ENCODE data around the gene PRM3.

GRCh38 chr16:11253995-11254912, 19.2 kb downstream of the PRM3 start:
- no peak for TF ChIP-seq CTCF (IDR thresholded peaks at IDR 0.05)
- no peak for TF ChIP-seq ZSCAN20 (CRISPR knock-in tag; IDR thresholded peaks at IDR 0.05)
- no peak for TF ChIP-seq RCOR1 (IDR thresholded peaks at IDR 0.05; ENCODE audit: low read depth, low read length)
- TF ChIP-seq CEBPB (IDR thresholded peaks at IDR 0.05) = no peak
- no peak for TF ChIP-seq PBX3 (IDR thresholded peaks at IDR 0.05)
- no peak for TF ChIP-seq CHD2 (IDR thresholded peaks at IDR 0.05; ENCODE audit: low read length, partially characterized antibody)

All from A549 (cell line).